HG02759 (cell line): ENCODE results near the gene MED13.
"Not testable (repeated sequence)": the region's sequence is repeated elsewhere in the genome, so short reads cannot be mapped to it uniquely, and the experiment has no call there.

ENCODE experiments used
- ATAC-seq: cut with Tn5 transposase; IDR thresholded peaks from one replicate; pipeline ENCODE4 v1.9.1; 2021; ENCODE audit warnings: mild to moderate bottlenecking, moderate library complexity; ENCODE audit not compliant: unreplicated experiment

The MED13 gene

DNA sequence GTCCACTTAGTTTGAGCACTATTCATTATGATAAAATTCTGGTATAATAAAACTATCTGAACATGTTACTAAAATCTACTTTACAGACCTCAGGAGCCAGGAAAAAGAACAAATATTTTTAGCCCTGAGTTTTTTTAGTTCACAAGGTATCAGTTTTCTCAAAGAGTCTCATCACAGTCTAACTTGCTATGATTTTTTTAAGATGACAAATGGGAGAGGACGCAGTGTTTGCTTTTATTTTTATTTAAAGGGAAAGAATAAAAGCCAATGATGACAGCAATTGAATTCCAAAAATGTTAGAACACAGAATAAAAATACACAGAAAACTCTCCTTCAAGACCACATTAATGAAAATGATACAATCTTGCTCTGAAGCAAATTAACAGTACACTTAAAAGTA lies 7.4 kb downstream of the MED13 start:
- no peak for ATAC-seq

DNA sequence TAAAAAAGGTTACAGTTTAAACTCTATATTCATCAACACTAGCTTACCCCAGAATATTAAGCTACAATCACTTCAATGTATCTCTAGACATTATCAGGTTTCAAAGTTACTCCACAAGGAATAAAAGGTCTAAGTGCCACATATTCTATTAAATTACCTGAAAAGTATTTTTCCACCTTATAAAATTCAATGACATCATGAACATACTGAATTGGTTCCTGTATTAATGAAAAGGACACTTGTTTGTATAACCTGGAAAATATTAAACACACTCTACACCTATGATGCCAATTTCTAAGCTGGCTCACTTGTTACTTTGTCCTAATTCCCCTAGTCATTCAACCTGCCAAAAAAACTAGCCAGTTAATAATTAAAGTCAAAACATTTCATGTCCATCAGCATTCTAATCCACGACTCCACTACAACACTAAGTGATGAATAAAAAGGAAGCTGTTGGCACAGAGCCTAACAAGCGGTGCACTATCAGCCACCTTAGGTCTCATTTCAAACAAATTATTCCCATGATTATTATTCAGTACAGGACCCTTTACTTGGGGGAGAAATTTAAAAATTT lies 12.2 kb downstream of the MED13 start:
- no peak for ATAC-seq

DNA sequence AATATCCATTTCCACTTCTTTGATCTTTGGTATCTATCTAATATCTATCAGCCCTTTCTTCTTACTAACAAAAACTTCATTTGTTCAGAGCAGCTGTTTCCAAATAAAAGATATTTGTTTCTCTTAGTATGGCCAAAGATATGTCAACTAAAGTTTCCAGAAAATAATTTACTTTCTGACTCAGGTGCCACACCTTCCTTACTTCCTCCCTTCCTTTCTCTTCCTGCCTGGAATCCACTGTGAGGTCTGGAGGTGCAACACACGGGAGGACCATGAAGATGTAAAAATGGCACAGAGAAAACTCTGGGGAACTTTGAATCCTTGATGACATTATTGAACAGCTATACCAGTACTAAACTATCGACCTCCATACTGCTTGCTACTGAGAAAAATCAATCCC lies 14.0 kb downstream of the MED13 start:
- ATAC-seq: no peak

DNA sequence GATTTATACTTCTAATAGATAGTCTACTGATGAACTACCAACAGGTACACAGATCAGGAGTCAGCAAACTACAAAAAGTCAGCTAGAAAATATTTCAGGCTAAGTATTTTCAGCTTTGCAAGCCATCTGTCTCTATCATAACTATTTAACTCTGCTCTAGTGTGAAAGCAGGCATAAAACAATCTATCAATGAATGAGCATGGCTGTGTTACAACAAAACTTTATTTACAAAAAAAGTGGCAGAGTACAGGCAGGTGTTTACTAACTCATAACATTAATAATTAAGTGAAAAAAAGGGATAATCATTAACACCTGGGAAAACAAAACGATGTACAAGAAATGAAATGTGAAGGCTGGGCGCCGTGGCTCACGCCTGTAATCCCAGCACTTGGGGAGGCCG lies 15.8 kb downstream of the MED13 start:
- ATAC-seq: no peak

DNA sequence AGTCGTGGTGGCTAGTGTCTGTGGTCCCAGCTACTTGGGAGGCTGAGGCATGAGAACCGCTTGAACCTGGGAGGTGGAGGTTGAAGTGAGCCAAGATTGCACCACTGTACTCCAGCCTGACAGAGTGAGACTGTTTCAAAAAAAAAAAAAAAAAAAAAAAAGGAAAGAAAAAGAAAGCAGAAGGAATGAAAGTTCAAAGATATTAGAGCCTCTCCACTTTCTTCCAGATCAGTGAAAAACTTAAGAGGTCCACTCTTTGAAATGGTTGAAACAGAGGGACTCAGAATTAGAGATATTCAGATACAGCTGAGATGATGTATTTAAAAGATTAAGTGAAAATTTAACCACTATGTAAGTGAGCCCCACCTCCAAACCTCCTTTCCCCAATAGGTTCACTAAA lies 16.8 kb downstream of the MED13 start:
- ATAC-seq: no peak

DNA sequence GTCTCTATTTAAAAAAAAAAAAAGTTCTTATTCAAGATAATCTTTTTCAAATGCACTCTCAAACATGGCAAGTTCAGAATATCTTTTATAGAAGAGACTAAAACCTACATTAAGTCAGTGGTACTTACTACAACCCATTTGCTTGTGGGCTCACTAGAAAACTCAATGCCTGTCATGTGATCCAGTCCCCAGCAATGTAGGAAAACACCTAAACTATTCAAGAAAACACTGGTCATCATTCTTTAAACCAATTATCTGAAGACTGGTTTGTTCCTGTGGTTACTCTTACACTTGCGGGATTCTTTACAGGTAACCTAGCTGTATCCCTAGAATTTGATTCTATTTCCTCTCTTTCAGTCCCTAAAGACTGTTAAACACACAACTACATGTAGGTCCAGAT lies 19.6 kb downstream of the MED13 start:
- no peak for ATAC-seq

DNA sequence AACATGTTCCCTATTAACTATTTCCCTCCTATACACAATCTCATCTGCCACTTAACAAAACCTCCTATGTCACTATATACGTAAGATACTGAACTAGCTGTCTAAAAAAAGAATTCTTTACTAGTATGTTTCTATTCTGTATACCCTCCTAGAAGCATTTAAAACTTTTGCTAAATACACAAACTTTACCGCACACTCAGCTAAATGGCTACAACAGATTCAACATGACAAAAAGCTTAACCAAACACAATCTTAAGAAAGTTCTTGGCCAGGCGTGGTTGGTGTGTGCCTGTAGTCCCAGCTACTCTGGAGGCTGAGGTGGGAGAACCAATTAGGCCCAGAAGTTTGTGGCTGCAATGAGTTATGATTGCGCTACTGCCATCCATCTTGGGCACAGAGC lies 20.0 kb downstream of the MED13 start:
- no peak for ATAC-seq

DNA sequence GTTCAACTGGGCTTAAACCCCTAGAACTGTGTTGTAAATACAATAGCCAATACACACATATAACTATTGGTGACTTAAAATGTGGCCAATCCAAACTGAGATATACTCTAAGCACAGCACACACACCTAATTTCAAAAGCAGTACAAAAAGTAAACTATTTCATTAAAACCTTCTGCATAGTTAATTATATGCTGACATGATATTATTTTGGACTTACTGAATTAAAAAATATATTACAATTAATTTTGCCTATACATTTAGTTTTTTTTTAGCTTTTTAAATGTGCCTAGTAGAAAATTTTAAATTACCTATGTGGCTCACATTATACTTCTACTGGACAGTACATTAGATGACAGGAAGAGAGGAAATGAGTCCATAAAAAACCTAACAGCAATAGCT lies 21.5 kb downstream of the MED13 start:
- no peak for ATAC-seq

DNA sequence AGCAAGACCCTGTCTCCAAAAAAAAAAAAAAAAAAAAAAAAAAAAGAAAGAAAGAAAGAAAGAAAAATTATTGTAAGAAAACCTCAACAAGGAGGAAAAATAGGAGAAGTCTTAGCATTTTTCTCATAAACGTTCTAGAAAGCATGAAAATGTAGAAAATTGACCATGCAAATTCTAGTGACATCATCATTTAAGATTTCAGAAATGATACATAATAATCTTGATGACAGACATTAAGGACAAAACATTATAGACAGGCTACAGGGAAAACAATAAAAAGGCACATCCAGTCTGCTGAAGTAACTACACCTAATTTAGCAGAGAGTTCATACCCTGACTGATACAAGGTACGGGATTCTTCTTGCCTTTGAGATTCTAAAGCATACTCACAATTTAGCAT lies 21.9 kb downstream of the MED13 start:
- no peak for ATAC-seq

DNA sequence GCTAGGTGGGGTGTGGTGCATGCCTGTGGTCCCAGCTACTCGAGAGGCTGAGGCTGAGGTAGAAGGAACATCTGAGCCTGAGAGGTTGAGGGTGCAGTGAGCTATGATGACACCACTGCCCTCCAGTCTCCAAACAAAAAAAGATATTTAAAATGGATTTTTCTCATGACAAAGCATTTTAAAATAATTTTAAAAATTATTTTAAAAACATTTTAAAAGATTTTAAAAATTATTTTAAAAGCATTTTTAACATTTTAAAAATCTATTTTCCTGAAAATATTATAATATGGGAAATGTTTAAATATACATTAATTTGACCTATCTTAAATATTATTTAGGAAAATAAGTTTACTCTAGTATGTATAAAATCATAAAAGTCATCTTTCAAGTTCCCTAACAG lies 26.8 kb downstream of the MED13 start:
- ATAC-seq: no peak

DNA sequence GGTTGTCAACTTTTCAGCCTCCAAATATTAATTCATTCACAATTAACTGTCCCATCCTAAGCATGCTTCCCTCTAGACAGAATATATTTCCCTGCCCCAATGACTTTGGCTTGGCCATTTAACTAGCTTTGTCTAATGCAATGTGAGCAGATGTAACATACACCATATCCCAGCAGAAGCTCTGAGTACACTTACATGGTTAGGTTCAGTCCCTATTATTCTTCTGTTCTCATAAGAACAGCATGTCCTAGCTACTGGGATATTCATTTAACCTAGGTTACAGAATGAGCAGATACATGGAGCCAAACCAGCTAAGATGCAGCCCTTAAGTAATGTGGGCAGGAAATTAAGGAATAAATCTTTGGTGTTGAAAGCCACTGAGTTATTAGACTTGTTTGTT lies 31.8 kb downstream of the MED13 start:
- ATAC-seq: no peak

DNA sequence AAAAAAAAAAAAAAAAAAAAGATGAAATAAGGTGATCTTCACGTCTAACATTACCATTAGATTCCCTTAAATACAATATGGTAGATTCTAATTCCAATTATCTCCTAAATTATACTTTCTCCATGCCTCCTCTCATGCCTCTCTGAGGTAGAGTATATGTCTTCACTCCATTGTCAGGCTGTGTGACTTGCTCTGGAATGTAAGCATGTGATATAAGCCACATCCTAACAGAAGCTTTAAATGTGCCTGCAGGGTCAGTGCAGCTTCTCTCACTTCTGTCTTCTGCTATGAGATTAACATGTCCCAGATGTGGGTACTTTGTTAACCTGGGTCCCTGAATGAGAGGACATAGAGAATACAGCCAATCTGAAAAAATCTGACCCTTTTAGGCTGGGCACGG lies 32.6 kb downstream of the MED13 start:
- ATAC-seq: no peak

DNA sequence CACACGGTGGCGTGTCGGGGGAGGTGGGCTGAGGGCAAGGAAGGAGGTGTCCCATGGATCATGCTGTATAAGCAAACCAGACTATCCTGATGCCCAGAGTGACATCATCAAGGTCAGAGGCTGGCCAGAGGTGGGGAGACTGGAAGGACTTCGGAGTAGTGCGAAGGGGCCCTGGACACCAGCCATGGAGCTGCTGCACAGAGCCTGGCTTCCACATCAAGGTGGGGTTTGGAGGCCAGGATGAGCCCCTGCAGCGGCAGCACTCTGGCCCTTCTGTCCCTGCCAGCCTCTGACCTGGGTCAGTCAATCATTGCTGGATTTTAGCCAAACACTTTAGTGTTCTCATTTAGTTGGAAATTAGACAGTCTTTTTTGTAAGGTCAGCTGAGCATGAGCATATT lies 34.8 kb downstream of the MED13 start:
- ATAC-seq: no peak

DNA sequence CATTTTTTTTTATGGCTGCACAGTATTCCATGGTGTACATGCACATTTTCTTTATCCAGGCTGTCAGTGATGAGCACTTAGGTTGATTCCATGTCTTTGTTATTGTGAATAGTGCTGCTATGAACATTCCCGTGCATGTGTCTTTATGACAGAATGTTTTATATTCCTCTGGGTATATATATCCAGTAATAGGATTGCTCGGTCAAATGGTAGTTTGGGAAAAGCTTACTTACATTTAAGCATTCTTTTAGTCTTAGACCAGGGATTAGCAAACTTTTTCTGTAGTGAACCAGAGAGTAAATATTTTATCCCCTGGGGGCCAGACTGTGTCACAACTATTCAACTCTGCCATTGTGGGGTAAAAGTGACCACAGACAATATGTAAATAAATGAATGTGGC lies 40.2 kb downstream of the MED13 start:
- ATAC-seq: no peak

DNA sequence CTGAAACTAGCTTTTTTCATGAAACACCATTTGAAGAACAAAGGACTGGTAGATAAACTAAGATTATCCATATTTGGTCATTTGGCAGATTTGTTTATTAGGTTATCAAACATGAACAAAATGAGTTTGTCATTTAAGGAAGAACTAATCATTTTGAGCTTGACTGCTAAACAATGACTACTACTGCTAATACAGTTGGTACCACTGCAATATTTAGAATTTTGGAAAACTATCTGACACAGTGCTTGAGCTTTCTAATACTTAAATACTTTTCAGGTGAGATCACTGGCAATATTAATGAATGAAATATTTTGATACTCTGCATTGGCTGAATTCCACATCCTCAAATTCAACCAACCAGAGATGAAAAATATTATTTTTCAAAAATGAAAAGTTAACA lies 47.2 kb downstream of the MED13 start:
- no peak for ATAC-seq

DNA sequence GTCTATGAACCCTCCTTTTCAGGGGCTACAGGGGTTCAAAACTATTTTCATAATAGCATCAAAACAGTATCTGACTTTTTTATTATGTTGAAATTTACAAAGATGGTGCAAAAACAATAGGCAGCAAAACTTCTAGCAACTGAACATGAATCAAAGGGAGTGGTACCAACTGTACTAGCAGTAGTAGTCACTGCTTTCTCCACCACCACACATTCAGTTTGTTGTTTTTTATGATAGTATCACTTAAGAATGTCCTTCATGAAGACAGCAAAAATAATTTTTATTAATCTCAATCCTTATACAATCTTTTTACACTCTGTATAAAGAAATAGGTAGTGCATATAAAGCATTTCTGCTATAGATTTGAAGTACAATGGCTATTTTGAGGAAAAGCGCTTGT lies 47.6 kb downstream of the MED13 start:
- ATAC-seq: no peak

DNA sequence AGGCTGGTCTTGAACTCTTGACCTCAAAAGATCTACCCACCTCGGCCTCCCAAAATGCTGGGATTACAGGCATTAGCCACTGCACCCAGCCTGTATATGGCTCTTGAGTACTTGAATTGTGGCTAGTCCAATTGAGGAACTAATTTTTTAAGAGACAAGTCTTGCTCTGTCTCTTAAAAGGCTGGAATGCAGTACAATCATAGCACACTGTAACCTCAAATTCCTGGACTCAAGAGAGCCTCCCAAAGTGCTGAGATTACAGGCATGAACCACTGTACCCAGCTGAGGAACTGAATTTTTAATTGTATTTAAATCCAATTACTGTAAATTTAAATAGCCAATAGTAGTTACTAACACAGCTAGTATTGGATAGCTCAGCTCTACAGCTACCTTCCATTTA lies 50.6 kb downstream of the MED13 start:
- ATAC-seq: no peak

DNA sequence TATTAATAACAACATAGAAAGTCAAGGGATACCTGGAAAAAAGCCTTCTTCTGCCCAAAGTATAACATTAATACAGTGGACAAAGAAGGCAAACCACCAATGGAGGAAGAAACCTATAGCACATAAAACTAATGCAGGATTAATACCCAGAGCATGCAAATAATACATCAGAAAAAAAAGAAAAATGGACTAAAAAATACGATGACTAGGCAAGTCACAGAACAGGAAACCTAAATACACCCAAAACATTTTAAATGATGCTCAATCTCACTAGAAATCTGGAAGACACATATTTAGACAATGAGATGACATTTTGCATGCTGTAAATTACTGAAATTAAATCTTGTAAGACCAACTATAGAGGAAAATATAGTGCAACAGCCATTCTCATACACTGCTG lies 55.9 kb downstream of the MED13 start:
- ATAC-seq: no peak

DNA sequence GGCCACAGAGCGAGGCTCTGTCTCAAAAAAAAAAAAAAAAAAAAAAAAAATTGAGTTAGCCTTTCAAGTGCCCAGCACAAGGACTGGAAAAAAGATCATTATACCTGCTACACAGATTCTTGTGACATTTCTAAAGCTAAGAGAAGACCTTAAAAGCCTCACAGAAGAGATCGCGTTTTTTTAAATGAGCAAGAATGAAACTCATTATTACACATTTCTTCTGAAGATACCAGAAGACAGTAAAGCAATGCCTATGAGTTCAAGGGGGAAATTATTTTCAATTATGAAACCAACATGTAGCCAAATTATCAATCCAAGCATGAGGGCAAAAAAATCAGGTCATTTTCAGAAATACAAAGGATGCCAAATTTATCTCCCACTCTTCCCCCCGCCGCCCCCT lies 56.8 kb downstream of the MED13 start:
- no peak for ATAC-seq

DNA sequence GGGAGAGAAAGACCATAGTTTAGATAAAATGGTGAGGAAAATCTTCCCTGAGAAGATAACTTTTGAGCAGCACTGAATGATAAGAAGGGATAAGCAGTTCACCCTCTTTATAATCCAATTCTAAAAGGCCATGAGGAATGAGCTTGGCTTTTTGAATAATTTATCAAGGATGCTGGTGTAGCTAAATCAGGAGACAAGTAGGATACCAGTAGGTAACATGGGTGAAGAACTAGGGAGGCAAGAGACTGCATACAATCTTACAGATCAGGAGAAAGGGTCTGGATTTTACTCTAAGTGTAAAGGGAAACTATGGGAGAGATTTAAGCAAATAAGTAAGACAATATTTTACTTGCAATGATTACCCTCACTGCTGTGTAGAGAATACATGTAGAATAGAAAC lies 60.7 kb downstream of the MED13 start:
- no peak for ATAC-seq

DNA sequence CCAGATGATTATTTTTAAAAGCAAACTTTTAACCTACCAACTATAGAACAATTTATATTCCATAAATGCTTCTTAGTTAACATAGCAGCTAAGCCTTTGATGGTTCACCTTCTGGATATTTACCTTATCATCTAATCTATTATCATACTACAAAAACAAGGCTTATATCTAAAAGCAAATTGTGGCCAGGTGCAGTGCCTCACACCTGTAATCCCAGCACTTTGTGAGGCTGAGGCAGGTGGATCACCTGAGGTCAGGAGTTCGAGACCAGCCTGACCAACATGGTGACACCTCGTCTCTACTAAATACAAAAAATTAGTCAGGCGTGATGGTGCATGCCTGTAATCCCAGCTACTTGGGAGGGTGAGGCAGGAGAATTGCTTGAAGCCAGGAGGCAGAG lies 61.9 kb downstream of the MED13 start:
- not testable (repeated sequence) for ATAC-seq

DNA sequence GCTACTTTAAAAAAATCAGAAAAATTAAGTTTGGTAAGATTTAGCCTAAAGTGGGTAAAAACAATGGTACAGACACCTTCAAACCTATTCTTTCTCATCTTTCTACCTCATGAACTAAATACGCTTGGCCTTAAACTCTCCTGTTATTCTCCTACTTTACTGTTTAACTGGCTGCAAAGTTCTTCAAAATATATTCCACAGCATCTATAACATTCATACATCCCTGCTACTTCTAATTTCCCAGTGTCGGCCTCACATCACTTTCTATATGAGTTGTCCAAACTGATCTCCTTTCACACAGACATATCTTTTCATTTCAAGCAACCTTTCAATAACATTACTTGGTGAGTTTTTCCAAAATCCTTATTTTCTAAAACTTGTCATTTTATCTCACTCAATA lies 64.0 kb downstream of the MED13 start:
- ATAC-seq: no peak

DNA sequence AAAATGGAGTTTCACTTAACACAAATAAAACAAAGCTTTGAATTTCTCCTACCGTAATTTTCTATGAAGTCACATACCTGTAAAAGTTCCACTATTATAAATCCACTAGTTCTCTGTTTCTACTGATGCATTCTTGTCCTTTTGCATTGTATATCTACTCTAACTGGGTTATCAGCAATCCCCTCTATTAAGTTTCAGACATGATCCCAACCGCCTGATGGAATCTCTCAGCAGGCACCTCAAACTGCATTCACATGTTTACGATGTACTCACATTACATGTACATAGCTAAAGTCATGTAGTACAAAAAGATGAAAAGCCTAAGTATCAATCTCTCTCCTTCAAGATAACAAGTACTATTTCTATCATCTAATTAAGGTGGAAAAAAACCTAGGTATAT lies 64.9 kb downstream of the MED13 start:
- no peak for ATAC-seq

DNA sequence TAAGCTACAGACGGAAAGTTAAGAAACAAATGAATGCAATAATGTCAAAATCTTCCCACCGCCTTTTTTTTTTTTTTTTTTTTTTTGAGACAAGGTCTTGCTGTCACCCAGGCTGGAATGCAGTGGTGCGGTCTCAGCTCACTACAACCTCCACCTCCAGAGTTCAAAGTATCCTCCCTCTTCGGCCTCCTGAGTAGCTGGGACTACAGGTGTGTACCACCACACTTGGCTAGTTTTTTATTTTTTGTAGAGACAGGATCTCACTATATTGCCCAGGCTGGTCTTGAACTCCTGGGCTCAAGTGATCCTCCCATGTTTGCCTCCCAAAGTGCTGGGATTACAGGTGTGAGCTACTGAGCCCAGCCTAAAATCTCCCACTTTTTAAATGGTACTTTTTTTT lies 66.5 kb downstream of the MED13 start:
- ATAC-seq: not testable (repeated sequence)
